NCI-H2196 treated with DMSO at 0.1 percent for 48 hours (cell line): Measurements from ENCODE around the gene SLAMF6.
"Not testable (repeated sequence)": the region's sequence is repeated elsewhere in the genome, so short reads cannot be mapped to it uniquely, and the experiment has no call there.

Experiments used
- DNase-seq: peaks from one replicate; lab custom pipeline; 2025; ENCODE audit not compliant: unreplicated experiment; lab: John Stamatoyannopoulos, UW

Gene SLAMF6

GRCh38 chr1:160542303-160542945, 19.4 kb upstream of the SLAMF6 start:
- DNase-seq: no peak

DNA sequence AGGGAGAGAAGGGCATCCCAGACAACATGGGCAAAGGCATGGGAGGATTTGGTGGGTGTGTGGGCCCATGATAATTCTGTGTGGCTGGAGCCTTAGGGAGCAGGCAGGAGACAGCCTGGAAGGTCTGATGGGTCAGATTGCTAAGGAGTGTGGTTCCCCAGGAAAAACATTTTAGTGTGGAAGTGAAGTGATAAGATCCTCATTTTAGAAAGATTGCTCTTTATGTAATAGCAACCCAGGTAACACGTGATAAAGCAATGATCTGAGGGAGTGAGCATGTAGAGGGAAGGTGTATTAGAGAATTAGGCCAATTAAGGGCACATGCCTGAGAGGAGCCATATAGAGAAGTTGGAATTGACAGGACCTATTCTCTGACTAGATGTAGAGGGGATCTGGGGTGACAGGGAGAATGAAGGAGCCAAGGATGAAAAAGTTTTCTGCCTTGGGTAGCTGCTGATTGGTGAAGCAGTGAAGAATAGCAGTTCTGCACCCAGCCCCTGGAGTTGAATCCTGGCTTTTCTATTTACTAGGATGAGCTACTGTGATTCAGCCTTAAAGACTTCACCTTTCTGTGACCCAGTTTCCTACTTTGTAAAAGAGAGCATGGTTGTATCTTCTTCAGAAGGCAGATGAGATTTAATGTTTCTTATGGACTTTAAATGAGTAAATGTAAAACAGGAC, 18.7 kb upstream of the SLAMF6 start:
- DNase-seq: no peak

DNA sequence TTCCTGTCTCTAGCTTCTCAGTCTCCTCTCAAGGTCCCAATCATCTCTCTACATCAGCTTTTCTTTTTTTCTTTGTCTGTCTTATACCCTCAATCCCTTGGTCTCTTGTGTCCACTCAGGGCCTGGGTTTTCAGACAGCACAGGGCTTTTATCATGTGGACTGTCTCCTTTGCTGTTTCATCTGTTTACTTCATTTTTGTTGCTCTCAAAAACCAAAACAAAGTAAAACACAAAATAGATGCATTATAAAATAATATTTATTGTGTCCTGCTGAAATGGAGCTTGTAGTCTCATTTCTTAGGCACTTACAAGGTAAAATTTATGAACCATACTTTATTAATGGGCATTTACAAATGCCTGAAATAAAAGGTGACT, 17.8 kb upstream of the SLAMF6 start:
- DNase-seq: no peak

- no peak for DNase-seq
Measured at GRCh38 chr1:160539990-160540858, 17.2 kb upstream of the SLAMF6 start.

DNA sequence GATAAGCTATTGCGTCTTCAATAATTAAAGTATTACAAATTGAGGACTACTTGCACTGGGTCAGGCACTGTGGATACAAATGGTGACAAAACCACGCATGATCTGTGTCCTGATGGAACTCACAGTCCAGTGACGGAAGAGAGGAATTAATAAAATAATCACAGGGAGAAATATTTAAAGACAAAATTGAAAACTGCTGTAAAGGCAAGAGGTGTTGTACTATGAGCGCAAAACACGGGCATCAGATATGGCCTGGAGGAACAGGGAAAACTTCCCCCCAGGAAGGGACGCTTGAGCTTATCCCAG, 16.6 kb upstream of the SLAMF6 start:
- no peak for DNase-seq

- DNase-seq: no peak
Measured at GRCh38 chr1:160538985-160539651, 16.1 kb upstream of the SLAMF6 start.

GRCh38 chr1:160537714-160538665, 14.9 kb upstream of the SLAMF6 start:
- no peak for DNase-seq

- no peak for DNase-seq
Measured at GRCh38 chr1:160534823-160535605, 12.0 kb upstream of the SLAMF6 start.

GRCh38 chr1:160532557-160532813, 9.4 kb upstream of the SLAMF6 start:
- DNase-seq: not testable (repeated sequence)

DNA sequence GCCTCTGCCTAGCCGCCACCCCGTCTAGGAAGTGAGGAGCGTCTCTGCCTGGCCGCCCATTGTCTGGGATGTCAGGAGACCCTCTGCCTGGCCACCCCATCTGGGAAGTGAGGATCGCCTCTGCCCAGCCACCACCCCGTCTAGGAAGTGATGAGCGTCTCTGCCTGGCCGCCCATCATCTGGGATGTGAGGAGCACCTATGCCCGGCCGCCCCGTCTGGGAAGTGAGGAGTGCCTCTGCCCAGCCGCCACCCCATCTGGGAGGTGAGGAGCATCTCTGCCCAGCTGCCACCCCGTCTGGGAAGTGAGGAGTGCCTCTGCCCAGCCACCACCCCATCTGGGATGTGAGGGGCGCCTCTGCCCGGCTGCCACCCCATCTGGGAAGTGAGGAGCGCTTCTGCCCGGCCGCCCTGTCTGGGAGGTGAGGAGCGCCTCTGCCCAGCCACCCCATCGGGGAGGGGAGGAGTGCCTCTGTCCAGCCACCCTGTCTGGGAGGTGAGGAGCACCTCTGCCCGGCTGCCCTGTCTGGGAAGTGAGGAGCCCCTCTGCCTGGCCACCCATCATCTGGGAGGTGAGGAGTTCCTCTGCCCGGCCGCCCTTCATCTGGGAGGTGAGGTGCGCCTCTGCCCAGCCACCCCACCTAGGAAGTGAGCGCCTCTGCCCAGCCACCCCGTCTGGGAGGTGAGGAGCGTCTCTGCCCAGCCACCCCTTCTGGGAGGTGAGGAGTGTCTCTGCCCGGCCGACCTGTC, 8.9 kb upstream of the SLAMF6 start:
- not testable (repeated sequence) for DNase-seq

DNA sequence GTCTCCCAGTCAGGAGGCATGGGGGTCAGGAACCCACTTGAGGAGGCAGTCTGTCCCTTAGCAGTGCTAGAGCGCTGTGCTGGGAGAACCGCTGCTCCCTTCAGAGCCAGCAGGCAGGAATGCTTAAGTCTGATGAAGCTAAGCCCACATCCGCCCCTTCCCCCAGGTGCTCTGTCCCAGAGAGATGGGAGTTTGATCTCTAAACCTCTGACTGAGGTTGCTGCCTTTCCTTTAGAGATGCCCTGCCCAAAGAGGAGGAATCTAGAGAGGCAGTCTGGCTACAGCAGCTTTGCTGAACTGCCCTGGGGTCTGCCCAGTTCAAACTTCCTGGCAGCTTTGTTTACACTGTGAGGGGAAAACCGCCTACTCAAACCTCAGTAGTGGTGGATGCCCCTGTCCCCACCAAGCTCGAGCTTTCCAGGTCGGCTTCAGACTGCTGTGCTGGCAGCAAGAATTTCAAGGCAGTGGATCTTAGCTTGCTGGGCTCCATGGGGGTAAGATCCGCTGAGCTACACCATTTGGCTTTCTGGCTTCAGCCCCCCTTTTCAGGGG, 6.4 kb upstream of the SLAMF6 start:
- DNase-seq: not testable (repeated sequence)

DNA sequence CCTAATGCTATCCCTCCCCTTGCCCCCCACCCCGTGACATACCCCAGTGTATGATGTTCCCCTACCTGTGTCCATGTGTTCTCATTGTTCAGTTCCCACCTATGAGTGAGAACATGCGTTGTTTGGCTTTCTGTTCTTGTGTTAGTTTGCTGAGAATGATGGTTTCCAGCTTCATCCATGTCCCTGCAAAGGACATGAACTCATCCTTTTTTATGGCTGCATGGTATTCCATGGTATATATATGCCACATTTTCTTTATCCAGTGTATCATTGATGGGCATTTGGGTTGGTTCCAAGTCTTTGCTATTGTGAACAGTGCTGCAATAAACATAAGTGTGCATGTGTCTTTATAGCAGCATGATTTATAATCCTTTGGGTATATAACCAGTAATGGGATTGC, 734 bp upstream of the SLAMF6 start:
- not testable (repeated sequence) for DNase-seq

DNA sequence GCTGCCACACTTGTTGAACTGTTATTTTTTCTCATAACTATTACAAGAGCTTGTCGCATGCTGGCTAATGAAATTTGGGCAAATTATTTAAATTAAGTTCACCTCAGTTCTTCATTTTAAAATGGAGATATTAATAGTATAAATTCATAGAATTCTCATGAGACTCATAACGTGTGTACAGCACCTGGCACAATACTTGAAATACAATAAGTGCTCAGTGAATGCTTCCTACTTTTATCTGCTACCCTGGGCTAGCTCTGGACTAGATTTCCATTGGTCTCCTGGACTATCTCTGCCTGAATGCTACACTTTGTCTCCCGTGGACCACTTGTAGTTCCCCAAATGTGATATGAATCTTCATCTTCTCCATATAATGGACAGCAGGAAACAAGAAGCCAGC, 919 bp downstream of the SLAMF6 start:
- DNase-seq: no peak

DNA sequence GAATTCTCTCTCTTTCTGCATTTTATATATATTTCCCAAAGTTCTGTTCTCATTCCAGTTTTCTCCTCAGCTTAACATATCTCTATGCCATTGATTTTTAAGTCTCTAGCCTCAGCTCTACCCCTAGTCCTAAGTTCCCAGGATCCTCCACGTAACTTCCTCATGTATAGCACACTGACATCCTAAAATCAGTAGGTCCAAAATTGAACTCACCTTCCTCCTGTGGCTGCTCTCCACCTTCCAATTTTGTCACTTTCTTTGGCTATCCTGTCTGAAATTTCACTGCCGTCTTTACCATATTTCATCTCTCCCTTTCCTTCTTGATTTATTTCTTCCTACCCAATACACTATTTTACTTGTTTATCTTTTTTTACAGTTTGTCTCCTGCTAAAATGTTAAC, 1.5 kb downstream of the SLAMF6 start:
- DNase-seq: no peak

- DNase-seq: no peak
Measured at GRCh38 chr1:160520999-160521398, 2.1 kb downstream of the SLAMF6 start.

DNA sequence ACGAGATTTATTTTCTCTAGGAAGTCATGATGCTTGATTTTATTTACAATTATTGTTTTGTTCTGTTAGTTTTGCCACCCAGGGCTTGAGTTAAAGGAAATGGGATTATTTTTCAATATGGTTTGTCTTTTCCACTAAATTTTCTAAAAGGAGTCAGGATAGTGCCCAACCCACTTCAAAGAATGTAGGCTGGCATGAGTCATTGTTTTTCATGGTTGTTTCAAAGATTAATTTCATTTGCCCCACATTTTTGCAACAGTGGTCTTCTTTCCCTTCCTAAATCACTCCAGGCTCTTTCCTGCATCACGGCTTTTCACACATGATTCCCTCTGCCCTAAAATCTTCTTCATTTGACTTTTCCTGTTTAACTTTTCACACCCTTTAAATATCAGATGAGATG, 2.5 kb downstream of the SLAMF6 start:
- no peak for DNase-seq

GRCh38 chr1:160519642-160520435, 3.2 kb downstream of the SLAMF6 start:
- no peak for DNase-seq

DNA sequence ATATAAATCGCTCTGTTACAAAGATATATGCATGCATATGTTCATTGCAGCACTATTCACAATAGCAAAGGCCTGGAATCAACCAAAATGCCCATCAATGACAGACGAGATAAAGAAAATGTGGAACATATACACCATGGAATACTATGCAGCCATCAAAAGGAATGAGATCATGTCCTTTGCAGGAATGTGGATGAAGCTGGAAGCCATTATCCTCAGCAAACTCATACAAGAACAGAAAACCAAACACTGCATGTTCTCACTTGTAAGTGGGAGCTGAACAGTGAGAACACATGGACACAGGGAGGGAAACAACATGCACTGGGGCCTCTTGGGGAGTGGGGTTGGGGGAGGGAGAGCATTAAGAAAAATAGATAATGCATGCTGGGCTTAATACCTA, 5.5 kb downstream of the SLAMF6 start:
- not testable (repeated sequence) for DNase-seq
